Cardiac fibroblast (primary cell): Measurements from ENCODE around the gene GRN.

ENCODE experiments used
- DNase-seq, 2 donors: peaks; one replicate each; pipeline versions ENCODE4 v3.0.0 to v3.0.0-alpha.2; 2010; ENCODE audit warnings: low read depth in 2 of 2
- H3K4me3 ChIP-seq, 2 donors: replicated peaks in 1 of 2; 1 replicate in 1 of 2; 2 replicates in 1 of 2; pipeline ENCODE4 v1.5.1; 2011; ENCODE audit warnings: low read depth in 2 of 2, low read length in 2 of 2, mild to moderate bottlenecking in 2 of 2, moderate library complexity in 1 of 2
- TF ChIP-seq, protein P1 (sequence below): IDR thresholded peaks from one replicate; pipeline ENCODE4 v1.5.1; 2011; ENCODE audit warnings: low read depth, mild to moderate bottlenecking, low read length, inconsistent platforms

The GRN gene

GRCh38 chr17:44394833-44395232 is 49.7 kb downstream of the GRN start:
- H3K4me3 ChIP-seq: no peak overlapping the region
- TF ChIP-seq, protein P1, sequence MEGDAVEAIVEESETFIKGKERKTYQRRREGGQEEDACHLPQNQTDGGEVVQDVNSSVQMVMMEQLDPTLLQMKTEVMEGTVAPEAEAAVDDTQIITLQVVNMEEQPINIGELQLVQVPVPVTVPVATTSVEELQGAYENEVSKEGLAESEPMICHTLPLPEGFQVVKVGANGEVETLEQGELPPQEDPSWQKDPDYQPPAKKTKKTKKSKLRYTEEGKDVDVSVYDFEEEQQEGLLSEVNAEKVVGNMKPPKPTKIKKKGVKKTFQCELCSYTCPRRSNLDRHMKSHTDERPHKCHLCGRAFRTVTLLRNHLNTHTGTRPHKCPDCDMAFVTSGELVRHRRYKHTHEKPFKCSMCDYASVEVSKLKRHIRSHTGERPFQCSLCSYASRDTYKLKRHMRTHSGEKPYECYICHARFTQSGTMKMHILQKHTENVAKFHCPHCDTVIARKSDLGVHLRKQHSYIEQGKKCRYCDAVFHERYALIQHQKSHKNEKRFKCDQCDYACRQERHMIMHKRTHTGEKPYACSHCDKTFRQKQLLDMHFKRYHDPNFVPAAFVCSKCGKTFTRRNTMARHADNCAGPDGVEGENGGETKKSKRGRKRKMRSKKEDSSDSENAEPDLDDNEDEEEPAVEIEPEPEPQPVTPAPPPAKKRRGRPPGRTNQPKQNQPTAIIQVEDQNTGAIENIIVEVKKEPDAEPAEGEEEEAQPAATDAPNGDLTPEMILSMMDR: no peak
- no peak for DNase-seq

DNA sequence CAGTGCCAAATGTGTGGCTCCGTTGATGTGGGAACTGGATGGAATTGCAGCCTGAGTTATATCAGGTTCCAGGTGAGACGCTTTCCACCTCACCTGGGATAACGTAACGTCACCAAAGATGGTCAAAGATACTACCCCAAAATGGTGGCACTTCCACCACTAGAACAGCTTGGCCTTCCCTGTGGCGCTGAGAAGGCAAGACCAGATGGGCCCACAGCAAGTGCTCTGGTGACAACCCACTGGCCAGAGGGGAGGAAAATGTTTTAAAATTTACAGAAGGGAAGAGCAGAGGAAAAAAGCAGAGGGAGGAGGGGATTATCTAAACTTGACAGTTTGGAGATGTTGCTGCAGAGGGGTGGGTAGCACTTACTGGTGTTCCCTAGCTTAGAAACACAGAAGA is 51.8 kb downstream of the GRN start:
- DNase-seq: no peak
- H3K4me3 ChIP-seq: no peak overlapping the region
- TF ChIP-seq, protein P1: no peak

DNA sequence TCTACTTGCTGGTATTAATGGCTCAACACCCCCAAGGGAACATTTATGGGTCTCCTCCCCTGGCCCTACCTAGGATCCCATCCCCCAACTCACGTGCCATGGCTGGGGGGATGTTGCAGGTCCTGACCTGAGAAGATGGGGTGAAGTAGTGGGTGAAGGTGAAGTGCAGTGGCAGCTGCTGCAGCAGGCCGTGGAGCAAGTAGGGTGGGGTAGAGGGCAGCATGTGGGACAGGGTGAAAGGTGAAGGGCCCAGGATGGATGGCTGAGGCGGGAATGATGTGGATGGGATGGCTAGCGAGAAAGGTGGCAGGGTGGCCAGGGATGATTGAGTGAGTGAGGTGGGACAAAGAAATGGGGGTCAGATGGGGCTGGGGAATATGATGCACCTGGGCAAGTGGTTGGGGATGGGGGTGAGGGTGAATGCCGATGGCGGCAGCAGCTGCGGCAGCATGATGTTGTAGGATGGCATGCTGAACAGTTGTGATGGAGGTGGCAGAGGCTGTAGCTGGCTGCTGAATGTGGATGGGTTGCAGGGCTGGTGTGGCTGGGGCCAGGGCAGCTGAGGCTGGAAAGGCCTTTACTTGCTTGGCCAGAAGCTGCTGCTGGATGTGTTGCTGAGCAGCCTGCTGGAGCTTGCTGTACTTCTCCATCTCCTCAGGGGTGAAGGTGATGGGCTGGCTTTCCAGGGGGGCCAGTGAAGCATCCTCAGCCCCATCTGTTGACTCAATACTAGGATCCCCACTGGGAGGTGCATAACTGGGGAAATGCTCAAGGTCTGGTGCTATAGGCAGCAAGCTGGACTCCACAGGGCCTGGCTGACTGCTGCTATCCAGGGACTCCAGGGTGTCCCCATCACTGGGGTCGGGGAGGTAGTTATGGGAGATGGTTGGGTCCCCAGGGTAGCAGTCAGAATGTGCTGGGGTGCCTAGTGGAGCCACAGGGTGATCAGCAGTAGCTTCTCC is 52.7 kb downstream of the GRN start:
- no peak overlapping the region for H3K4me3 ChIP-seq
- TF ChIP-seq, protein P1: no peak
- DNase-seq: no peak

GRCh38 chr17:44398692-44399691 is 53.9 kb downstream of the GRN start:
- TF ChIP-seq, protein P1: no peak
- DNase-seq: no peak
- H3K4me3 ChIP-seq: no peak overlapping the region

GRCh38 chr17:44400226-44400847 is 55.2 kb downstream of the GRN start:
- H3K4me3 ChIP-seq: no peak overlapping the region
- peak; percentile 51 to 54 for DNase-seq
- TF ChIP-seq, protein P1: peak; percentile 42
